ENCODE data around the gene CASK.

DNA sequence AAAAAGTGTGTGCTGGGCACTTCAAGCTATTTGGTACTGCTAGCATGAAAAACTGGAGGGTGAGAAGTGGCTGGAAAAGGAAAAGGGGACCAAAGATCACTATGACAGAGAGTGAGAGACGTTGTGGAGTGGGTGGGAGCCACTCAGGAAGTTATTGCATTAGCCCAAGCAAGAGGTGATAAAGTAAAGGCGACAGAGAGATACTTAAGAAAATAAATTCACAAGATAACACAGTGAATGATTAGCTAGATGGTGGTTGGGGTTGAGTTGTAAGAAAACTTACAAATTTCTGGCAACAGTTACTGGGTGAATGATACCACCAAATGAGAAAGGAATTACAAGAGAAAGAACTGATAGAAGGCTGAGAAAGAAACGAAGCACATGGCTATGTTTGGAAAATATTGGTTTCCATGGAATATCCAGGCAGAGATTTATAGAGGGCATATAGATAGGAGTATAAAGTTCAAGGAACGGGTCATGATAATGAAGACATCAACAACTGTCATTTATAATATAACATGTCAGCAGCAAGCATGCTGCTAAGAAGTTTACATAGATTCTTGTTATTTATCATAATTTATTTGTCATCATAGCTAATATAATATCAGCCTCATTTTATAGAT lies 60.7 kb downstream of the CASK start:
- TF ChIP-seq POLR2A (IDR thresholded peaks at IDR 0.05) (no peak), CTCF (IDR thresholded peaks at IDR 0.05) (no peak)

Measured in right lobe of liver (tissue), 4 donors.